Hepatic stellate cell (primary cell): Measurements from ENCODE around the gene MAST2.
"Not testable (repeated sequence)": the region's sequence is repeated elsewhere in the genome, so short reads cannot be mapped to it uniquely, and the experiment has no call there.

ENCODE experiments used
- DNase-seq: peaks from one replicate; pipeline ENCODE4 v3.0.0; 2011; ENCODE audit warnings: low spot score

MAST2 gene

GRCh38 chr1:45894331-45894730 lies 90.9 kb downstream of the MAST2 start:
- no peak for DNase-seq

- DNase-seq: no peak
These were observed 91.5 kb downstream of the MAST2 start for GRCh38 chr1:45894921-45895320.

- DNase-seq: no peak
These were observed 92.0 kb downstream of the MAST2 start for GRCh38 chr1:45895406-45895805.

- DNase-seq: no peak
These were observed 103.5 kb downstream of the MAST2 start for GRCh38 chr1:45906883-45907282.

GRCh38 chr1:45908611-45909140 lies 105.3 kb downstream of the MAST2 start:
- no peak for DNase-seq

- no peak for DNase-seq
These were observed 108.2 kb downstream of the MAST2 start for GRCh38 chr1:45911634-45912033.

GRCh38 chr1:45913183-45913683 lies 109.8 kb downstream of the MAST2 start:
- DNase-seq: peak; percentile 74

- no peak for DNase-seq
These were observed 110.5 kb downstream of the MAST2 start for GRCh38 chr1:45913731-45914501.

- DNase-seq: no peak
These were observed 111.4 kb downstream of the MAST2 start for GRCh38 chr1:45914836-45915235.

GRCh38 chr1:45922374-45922773 lies 119.0 kb downstream of the MAST2 start:
- DNase-seq: no peak

- DNase-seq: no peak
These were observed 119.4 kb downstream of the MAST2 start for GRCh38 chr1:45922813-45923212.

GRCh38 chr1:45923343-45923742 lies 119.9 kb downstream of the MAST2 start:
- DNase-seq: no peak

- no peak for DNase-seq
These were observed 121.3 kb downstream of the MAST2 start for GRCh38 chr1:45924736-45925135.

GRCh38 chr1:45925728-45926287 lies 122.4 kb downstream of the MAST2 start:
- no peak for DNase-seq

GRCh38 chr1:45926330-45926729 lies 122.9 kb downstream of the MAST2 start:
- no peak for DNase-seq

- not testable (repeated sequence) for DNase-seq
These were observed 124.0 kb downstream of the MAST2 start for GRCh38 chr1:45927231-45927915.

GRCh38 chr1:45928486-45929205 lies 125.2 kb downstream of the MAST2 start:
- no peak for DNase-seq

GRCh38 chr1:45929257-45929687 lies 125.9 kb downstream of the MAST2 start:
- DNase-seq: peak; percentile 44

GRCh38 chr1:45930258-45931150 lies 127.1 kb downstream of the MAST2 start:
- no peak for DNase-seq

- not testable (repeated sequence) for DNase-seq
These were observed 128.8 kb downstream of the MAST2 start for GRCh38 chr1:45932205-45932604.

- DNase-seq: no peak
These were observed 131.5 kb downstream of the MAST2 start for GRCh38 chr1:45934947-45935346.
